ENCODE measurements around the gene RNF113B.

Gene RNF113B

GRCh38 chr13:98203646-98204326 is 26.7 kb upstream of the RNF113B start:
- DNase-seq (ENCODE audit: low read depth), result no peak

DNA sequence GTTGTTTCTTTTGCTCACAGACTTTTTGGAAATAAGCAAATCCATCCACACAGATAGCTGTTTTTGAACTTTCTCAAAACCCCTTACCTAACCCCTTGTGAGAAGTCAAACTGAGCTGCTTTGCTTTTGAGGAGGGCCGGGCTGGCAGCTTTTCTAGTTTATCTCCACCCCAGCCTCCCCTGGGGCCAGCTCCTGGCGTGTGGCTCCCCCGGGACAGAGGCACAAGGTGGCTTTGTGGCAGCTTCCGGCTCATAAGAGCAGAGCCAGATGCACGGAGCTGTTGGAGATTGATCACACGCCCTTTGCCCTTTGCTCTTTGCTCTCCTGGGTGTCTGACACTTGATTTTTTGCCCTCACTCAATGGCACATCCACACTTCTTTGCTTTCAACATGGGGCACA is 24.9 kb upstream of the RNF113B start:
- no peak for DNase-seq (ENCODE audit: low read depth)

DNA sequence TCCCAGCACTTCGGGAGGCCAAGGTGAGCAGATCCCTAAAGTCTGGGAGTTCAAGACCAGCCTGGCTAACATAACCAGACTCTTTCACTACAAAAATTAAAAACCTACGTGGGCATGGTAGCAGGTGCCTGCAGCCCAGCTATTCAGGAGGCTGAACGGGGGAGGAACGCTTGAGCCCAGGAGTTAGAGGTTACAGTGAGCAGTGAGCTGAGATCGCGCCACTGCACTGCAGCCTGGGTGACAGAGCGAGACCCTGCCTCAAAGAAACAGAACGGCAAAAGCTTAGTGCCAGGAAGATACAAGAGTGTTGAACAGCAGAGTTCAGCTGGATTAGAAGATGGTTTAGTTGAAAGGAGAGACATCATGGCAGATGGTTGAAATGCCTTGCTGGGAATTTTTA is 24.1 kb upstream of the RNF113B start:
- DNase-seq (ENCODE audit: low read depth), result no peak

DNA sequence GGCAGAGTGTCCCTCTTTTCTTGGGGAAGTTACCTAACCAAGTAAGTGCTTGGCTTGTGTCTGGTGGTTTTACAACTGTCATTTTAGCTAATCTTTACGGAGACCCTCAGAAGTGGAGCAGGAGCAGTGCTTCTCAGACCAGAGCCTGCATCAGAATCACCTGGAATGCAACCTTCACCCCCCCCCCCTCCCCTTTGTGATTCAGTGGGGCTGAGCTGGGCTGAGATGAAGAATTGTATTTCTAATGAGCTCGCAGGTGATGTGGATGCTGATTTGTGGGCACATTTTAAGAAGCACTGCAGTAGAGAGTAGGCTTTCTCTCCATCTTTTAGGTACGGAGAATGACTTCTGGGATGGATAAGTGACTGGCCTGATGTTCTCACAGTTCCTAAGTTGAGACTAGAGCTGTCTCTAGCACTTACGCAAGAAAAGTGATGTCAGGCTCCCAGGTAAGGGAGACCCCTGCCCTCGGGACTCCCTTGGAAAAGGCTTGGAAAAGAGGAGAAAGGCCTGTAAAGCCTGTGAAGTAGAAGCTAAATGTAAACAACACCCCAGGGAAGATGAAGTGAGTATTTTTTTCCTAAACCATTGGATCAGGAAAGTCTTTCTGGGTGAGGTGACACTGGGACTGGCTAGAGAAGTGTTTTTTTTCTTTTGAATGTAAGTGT is 23.3 kb upstream of the RNF113B start:
- no peak for DNase-seq (ENCODE audit: low read depth)

- DNase-seq (ENCODE audit: low read depth), result no peak
Measured at GRCh38 chr13:98199480-98199879, 22.4 kb upstream of the RNF113B start.

DNA sequence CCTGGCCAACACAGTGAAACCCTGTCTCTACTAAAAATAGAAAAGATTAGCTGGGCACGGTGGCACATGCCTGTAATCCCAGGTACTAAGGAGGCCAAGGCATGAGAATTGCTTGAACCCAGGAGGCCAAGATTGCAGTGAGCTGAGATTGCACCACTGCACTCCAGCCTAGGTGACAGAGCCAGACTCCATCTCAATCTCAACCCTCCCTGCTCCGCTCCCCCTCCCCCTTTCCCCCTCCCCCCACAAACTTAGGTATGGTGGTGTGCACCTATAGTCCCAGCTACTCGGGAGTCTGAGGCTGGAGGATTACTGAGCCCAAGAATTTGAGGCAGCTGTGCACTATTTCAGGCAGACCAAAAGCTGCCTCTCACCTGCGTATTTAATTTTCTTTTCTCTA is 21.6 kb upstream of the RNF113B start:
- DNase-seq (ENCODE audit: low read depth), result no peak

- no peak for DNase-seq (ENCODE audit: low read depth)
Measured at GRCh38 chr13:98195054-98195791, 18.2 kb upstream of the RNF113B start.

DNA sequence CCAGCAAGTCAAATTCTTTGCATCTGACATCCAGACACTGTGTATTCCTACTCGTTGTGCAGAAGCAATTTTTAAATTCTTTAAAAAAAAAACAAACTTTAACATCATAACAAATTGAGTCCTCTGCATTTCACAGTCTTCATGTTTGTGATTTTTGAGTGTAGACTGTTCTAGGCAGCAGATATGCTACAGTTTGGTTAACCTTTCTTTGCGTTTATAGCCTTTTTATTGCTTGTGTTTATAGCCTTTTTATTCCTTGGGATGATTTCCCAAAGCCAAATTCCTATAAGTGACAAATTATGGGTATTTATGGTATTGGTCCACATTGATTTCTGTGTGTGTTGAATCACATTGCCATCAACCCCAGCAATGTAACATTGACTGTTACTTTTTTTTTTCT is 14.9 kb upstream of the RNF113B start:
- DNase-seq (ENCODE audit: low read depth), result no peak

DNA sequence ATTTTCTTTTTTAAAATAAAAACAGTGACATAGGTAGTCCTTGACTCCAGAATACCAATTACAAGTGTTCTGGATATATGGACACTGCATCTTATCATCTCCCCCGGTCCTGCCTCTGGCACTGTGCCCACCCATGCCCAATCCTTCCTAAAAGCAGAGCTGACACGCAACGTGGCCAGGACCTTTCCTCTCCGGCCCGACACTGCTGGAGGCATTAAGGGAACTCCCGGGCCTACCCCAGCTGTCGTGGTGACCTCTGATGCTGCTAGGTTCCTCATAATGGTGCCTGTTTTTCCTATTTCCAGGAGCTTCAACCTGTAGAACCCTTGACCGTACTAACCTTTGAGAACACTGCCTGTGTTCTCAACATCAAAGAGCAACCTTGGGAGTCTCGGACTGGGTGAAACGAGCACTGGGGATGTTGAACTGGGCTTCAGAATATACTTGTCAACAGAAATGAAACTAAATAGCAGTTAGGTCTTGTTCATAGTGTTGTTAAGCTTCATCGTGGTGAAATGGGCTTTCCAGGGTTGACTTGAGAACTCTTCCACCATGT is 13.9 kb upstream of the RNF113B start:
- no peak for DNase-seq (ENCODE audit: low read depth)

DNA sequence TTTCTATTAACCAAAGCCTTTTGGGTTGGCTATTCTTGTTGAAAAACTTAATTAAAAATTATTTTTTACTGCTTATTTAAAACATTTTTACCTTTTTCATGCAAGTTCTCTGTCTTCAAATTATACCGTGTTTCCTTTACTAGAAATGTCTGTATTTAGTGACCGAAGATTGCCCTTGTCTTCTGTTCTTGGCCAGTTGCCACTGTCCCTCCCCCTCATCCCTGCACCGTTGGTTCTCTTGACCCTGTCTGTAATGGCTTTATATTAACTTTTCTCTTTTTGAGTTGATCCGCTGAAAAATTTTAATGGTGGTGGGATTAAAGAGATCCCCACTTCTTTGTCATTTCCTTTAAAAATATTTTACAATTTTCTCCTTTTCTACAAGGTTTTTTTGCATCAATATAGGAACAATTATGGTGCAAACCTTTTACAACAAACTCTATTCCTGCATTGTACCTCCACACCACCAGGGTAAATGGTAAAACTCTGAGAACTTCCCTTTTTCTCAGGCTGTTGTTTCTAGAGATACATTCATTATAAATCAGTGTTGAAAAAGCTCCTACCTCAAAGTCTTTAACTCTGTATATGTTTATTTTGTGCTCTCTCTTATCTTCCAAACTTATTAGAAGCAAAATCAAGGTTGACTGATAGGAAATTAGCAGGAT is 12.9 kb upstream of the RNF113B start:
- DNase-seq (ENCODE audit: low read depth), result no peak

GRCh38 chr13:98188544-98189166 is 11.6 kb upstream of the RNF113B start:
- no peak for DNase-seq (ENCODE audit: low read depth)

- DNase-seq (ENCODE audit: low read depth), result no peak
Measured at GRCh38 chr13:98187965-98188261, 10.8 kb upstream of the RNF113B start.

GRCh38 chr13:98187155-98187964 is 10.3 kb upstream of the RNF113B start:
- no peak for DNase-seq (ENCODE audit: low read depth)

GRCh38 chr13:98184792-98185191 is 7.7 kb upstream of the RNF113B start:
- no peak for DNase-seq (ENCODE audit: low read depth)

GRCh38 chr13:98182589-98182988 is 5.5 kb upstream of the RNF113B start:
- DNase-seq (ENCODE audit: low read depth), result no peak

DNA sequence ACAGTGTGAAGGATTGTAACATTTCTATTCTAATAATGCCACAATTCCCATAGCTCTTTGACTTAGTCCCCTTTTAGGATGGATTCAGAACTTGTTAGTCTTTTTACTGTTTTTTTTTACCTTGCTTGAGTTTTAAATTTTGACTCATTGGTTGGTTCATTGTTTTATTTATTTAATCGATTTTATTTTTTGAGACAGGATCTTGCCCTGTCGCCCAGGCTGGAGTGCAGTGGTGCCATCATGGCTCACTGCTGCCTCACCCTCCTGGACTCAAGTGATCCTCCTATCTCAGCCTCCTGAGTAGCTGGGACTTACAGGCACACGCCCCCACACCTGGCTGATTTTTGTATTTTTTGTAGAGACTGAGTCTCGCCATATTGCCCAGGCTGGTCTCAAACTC is 5.1 kb upstream of the RNF113B start:
- no peak for DNase-seq (ENCODE audit: low read depth)

DNA sequence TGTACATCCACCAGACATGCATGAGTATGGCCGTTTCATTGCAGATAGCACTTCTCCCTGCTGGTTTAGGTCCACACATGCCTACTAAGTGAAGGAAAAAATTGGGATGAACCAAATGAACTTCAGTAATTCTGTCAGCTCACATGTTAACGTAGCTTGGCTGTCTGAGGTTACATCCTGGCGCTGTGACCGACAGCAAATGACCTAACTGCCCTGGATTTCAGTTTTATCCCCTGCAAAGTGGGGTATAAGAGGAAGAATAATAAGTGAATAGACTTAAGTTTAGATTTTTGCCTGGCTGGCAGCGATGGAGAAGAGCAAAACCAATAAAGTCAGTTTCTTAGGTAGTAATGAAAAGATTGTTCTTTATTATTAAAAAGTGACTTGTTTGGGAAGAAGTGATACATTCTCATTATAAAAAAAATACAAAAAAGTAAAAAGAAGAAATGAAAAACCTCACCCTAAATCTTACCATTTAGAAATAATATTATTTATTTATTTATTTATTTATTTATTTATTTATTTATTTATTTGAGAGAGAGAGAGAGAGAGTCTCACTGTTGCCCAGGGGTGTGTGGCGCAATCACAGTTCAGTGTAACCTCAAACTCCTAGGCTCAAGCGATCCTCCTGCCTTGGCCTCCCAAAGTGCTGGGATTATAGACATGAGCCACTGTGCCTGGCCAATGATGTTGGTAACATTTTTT is 4.2 kb upstream of the RNF113B start:
- DNase-seq (ENCODE audit: low read depth), result no peak

DNA sequence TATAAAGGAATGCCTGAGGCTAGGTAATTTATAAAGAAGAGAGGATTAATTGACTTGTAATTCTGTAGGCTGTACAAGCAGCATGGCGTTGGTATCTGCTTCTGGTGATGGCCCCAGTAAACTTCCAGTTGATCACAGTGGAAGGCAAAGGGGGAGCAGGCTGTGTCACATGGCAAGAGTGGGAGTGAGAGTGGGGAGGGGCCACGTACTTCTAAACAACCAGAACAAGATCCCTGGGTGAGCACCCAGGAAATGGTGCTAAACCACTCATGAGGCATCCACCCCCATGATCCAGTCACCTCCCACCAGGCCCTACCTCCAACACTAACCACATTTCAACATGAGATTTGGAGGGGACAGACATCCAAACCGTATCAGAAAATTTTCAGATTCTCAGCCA is 3.0 kb upstream of the RNF113B start:
- no peak for DNase-seq (ENCODE audit: low read depth)

DNA sequence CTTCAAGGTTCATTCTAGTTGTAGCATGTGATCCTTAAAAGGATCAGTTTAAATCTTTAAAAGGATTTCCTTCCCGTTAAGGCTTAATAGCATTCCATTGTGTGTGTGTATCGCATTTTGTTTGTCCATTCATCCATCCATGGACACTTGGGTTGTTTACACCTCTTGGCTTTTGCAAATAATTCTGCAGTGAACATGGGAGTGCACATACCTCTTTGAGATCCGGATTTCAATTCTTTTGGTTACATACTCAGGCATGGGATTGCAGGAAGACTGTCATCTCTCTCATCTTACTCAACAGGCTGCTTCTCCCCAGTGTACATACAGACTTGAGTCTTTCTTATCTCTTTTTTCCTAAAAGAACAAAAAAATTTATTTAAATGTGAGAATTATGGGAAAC is 1.2 kb downstream of the RNF113B start:
- DNase-seq (ENCODE audit: low read depth), result no peak

- DNase-seq (ENCODE audit: low read depth), result no peak
Measured at GRCh38 chr13:98175043-98175442, 2.0 kb downstream of the RNF113B start.

DNA sequence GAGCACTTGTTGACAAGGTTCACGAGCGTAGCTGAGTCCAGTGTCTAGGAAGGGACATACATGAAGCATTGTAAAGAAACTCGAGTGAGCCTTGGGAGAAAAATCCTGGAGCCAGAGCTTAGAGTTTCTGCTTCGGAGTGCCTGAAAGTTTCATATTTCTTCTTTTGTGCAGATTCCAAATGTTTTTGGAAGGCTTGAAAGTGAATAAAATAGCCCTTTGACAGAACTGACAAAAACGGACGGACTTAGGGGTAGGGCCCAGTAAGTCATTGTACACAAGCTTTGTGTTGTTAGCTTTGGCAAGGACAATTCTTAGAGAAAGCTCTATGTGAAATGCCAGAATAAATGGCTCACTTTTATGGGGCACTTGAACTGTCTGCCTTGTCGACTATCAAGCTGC is 2.8 kb downstream of the RNF113B start:
- no peak for DNase-seq (ENCODE audit: low read depth)

All from activated T-cell treated with anti-CD3 and anti-CD28 coated beads for 24 hours (primary cell).